CD4-positive, alpha-beta memory T cell (primary cell): Measurements from ENCODE around the gene CYTH1. TPM values are rescaled to one million over a fixed set of nuclear protein-coding genes. Genes with fewer than 3 reads are reported as not detected.

Experiments used
- CTCF ChIA-PET: fragments of 350-600 bp; sonication (Branson Sonifier 250); formaldehyde crosslinking; loops from one replicate; lab custom pipeline; 2021; ENCODE audit warnings: inconsistent platforms; ENCODE audit not compliant: partially characterized antibody; lab: Charles Lee
- POLR2A ChIA-PET: fragments of 350-600 bp; sonication (Branson Sonifier 250); formaldehyde crosslinking; loops from one replicate; lab custom pipeline; 2021; ENCODE audit not compliant: partially characterized antibody; lab: Charles Lee
- DNase-seq, 5 donors: peaks; one replicate each; pipeline versions ENCODE4 v3.0.0 to v3.0.0-alpha.2; 2020 to 2022; ENCODE audit warnings: mixed read lengths in 1 of 5
- H3K27ac ChIP-seq: one replicate; pipeline ENCODE4 v1.7.0; 2013; ENCODE audit warnings: low read depth, low read length
- H3K27me3 ChIP-seq: 2 replicates; pipeline ENCODE4 v1.7.0; 2013; ENCODE audit warnings: mild to moderate bottlenecking, low read length, moderate library complexity; ENCODE audit not compliant: insufficient read depth
- H3K36me3 ChIP-seq: 2 replicates; pipeline ENCODE4 v1.7.0; 2013; ENCODE audit warnings: mild to moderate bottlenecking, low read length, moderate library complexity; ENCODE audit not compliant: insufficient read depth
- H3K4me1 ChIP-seq: 2 replicates; pipeline ENCODE4 v1.7.0; 2013; ENCODE audit warnings: mild to moderate bottlenecking, low read length, moderate library complexity; ENCODE audit not compliant: insufficient read depth
- H3K4me3 ChIP-seq, 2 donors: one replicate each; pipeline ENCODE4 v1.7.0; 2013; ENCODE audit warnings: low read length in 2 of 2, mild to moderate bottlenecking in 1 of 2
- H3K9me3 ChIP-seq, 2 donors: one replicate each; pipeline ENCODE4 v1.7.0; 2013; ENCODE audit warnings: low read length in 2 of 2, control low read depth in 1 of 2; ENCODE audit not compliant: control insufficient read depth in 1 of 2
- H3K27ac Mint-ChIP-seq, 7 donors: one replicate each; pipeline ENCODE4 v1.8.0; 2020 to 2021; ENCODE audit warnings: mixed read lengths in 7 of 7, mild to moderate bottlenecking in 6 of 7, inconsistent platforms in 3 of 7, moderate library complexity in 3 of 7
- H3K27me3 Mint-ChIP-seq, 2 donors: one replicate each; pipeline ENCODE4 v1.8.0; 2020 to 2021; ENCODE audit warnings: mixed read lengths in 2 of 2
- H3K36me3 Mint-ChIP-seq, 2 donors: one replicate each; pipeline ENCODE4 v1.8.0; 2020 to 2021; ENCODE audit warnings: mixed read lengths in 2 of 2, inconsistent platforms in 1 of 2, mild to moderate bottlenecking in 1 of 2
- H3K4me1 Mint-ChIP-seq, 4 donors: one replicate each; pipeline ENCODE4 v1.8.0; 2020 to 2021; ENCODE audit warnings: mixed read lengths in 4 of 4, mild to moderate bottlenecking in 1 of 4
- H3K4me3 Mint-ChIP-seq, 8 donors: one replicate each; pipeline ENCODE4 v1.8.0; 2020 to 2021; ENCODE audit warnings: mixed read lengths in 8 of 8, mild to moderate bottlenecking in 7 of 8, moderate library complexity in 6 of 8, inconsistent platforms in 3 of 8
- H3K9me3 Mint-ChIP-seq, 8 donors: one replicate each; pipeline ENCODE4 v1.8.0; 2020 to 2021; ENCODE audit warnings: mixed read lengths in 8 of 8, mild to moderate bottlenecking in 5 of 8, inconsistent platforms in 3 of 8, moderate library complexity in 1 of 8
- intact Hi-C: fragments of 100-400 bp; cut with micrococcal nuclease; formaldehyde crosslinking; loops from one replicate; pipeline ENCODE4 v1.15.1; 2023
- polyA plus RNA-seq, 2 donors: library from polyadenylated mRNA; unstranded; fragments of 300-500 nt; fragmentation: Illumina TruSeq; gene quantifications; one replicate each; pipeline ENCODE4 v1.2.3, GENCODE V29; 2021
- total RNA-seq, 2 experiments: library from RNA; stranded (reverse); gene quantifications; one replicate each; pipeline ENCODE4 v1.2.3, GENCODE V29; 2021

CYTH1 gene
- total and polyA plus RNA-seq, 4 experiments from 2014 or later = 271 to 390 (median 375) TPM

GRCh38 chr17:78746263-78746948 lies 35.7 kb downstream of the CYTH1 start:
- POLR2A ChIA-PET = interaction anchor here (0.6 to 28.3 kb wide), 6 partner anchors 10 to 43 kb away, joined by 3 to 961 read pairs (median 8); partner anchors contain the start of gene CYTH1
- no peaks in the 10 kb centered on the region for H3K9me3 ChIP-seq
- peak overlapping the region; percentile 73 for H3K27ac ChIP-seq
- peaks cover 0 to 5% (median 0%) of the 10 kb centered on the region in 8 donors for H3K9me3 Mint-ChIP-seq
- CTCF ChIA-PET = interaction anchor here (0.8 to 5.0 kb wide), 13 partner anchors 10 to 72 kb away, joined by 3 to 32 read pairs (median 5); no protein-coding TSS in a partner anchor
- no peak for DNase-seq
- H3K4me1 ChIP-seq = peaks cover 98% of the 10 kb centered on the region
- intact Hi-C loops = no loop called here
- H3K27me3 Mint-ChIP-seq = no peaks in the 10 kb centered on the region
- H3K27me3 ChIP-seq = no peaks in the 10 kb centered on the region
- peaks cover 4% of the 10 kb centered on the region for H3K36me3 ChIP-seq
- peak overlapping the region; percentile 67 to 89 (median 78) for H3K4me3 Mint-ChIP-seq
- H3K4me3 ChIP-seq = no peak overlapping the region
- H3K27ac Mint-ChIP-seq = peak overlapping the region; percentile 88 to 98 (median 94)
- H3K4me1 Mint-ChIP-seq = peaks cover 79 to 99% (median 88%) of the 10 kb centered on the region in 4 donors
- H3K36me3 Mint-ChIP-seq = peaks cover 14 to 52% of the 10 kb centered on the region in 2 donors

DNA sequence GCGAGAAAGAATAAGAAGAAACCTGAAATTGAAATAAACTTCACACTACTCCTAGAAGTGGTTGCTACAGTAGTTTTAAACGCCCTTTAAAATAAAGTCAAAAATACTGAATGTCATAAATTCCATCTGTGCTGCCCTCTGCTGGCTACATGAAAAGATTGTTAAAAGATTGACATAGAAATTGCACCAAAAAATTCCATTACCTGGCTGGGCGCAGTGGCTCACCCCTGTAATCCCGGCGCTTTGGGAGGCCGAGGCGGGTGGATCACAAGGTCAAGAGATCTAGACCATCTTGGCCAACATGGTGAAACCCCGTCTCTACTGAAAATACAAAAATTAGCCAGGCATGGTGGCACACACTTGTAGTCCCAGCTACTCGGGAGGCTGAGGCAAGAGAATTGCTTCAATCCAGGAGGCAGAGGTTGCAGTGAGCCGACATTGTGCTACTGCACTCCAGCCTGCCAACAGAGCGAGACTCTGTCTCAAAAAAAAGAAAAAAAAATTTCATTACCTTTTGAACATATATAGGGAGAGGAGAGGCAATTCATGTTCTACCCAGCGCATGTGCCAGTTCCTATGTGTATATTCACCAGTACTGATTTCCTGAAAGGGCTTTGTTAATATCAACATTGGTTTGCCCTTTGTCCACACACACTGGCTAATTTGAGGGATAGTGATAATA lies 36.5 kb downstream of the CYTH1 start:
- Mint-ChIP-seq H3K36me3 (peaks cover 14 to 54% of the 10 kb centered on the region in 2 donors), H3K4me3 (peak overlapping the region; percentile 67 to 89 (median 78)), H3K9me3 (peaks cover 0 to 5% (median 0%) of the 10 kb centered on the region in 8 donors), H3K27me3 (no peaks in the 10 kb centered on the region), H3K27ac (peak overlapping the region; percentile 88 to 98 (median 94)), H3K4me1 (peaks cover 76 to 98% (median 85%) of the 10 kb centered on the region in 4 donors)
- ChIA-PET POLR2A (interaction anchor here (1.1 to 28.3 kb wide), 5 partner anchors 10 to 37 kb away, joined by 3 to 961 read pairs (median 11); partner anchors contain the start of gene CYTH1), CTCF (interaction anchor here (1.0 to 5.0 kb wide), 4 partner anchors 9 to 21 kb away, joined by 3 to 32 read pairs (median 4); no protein-coding TSS in a partner anchor)
- Histone ChIP-seq H3K9me3 (no peaks in the 10 kb centered on the region), H3K27me3 (no peaks in the 10 kb centered on the region), H3K27ac (peak overlapping the region; percentile 73), H3K4me1 (peaks cover 98% of the 10 kb centered on the region), H3K36me3 (peaks cover 4% of the 10 kb centered on the region), H3K4me3 (peak overlapping the region; percentile 9 to 31)
- intact Hi-C loops = loop anchor here (1.0 kb wide), 3 partner anchors 9 to 248 kb away; no protein-coding TSS in a partner anchor
- DNase-seq = peak in 4 of 5 donors; percentile 56 to 61 (median 60)

DNA sequence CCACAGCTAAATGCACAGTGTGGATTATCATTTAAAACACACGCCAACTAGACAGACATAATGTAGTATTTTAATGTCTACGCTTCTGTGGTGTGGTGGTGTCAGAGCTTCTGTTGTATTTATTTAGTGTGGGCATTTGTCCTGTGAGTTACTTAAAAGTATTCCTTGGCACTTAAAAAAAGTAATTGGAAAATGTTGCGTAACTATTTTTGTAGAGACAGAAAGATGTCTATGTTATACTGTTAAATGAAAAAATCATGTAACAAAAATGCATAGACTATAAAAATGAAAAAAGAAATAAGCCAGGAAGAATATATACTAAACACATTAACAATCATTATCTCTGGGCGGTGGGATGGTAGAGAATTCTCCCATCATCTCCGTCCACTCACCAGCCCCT lies 39.2 kb downstream of the CYTH1 start:
- DNase-seq = no peak
- Mint-ChIP-seq H3K4me1 (peaks cover 82 to 99% (median 90%) of the 10 kb centered on the region in 4 donors), H3K27me3 (no peaks in the 10 kb centered on the region), H3K4me3 (peak overlapping the region in 7 of 8 donors; percentile 37 to 89 (median 59)), H3K27ac (peak overlapping the region in 6 of 7 donors; percentile 67 to 97 (median 90)), H3K9me3 (peaks cover 0 to 2% (median 0%) of the 10 kb centered on the region in 8 donors), H3K36me3 (peaks cover 24 to 54% of the 10 kb centered on the region in 2 donors)
- Histone ChIP-seq H3K27me3 (no peaks in the 10 kb centered on the region), H3K4me3 (no peak overlapping the region), H3K36me3 (peaks cover 4% of the 10 kb centered on the region), H3K4me1 (peaks cover 100% of the 10 kb centered on the region), H3K27ac (peak overlapping the region; percentile 73), H3K9me3 (no peaks in the 10 kb centered on the region)
- intact Hi-C loops = no loop called here
- ChIA-PET CTCF (interaction anchor here (1.5 to 3.5 kb wide), 10 partner anchors 9 to 77 kb away, joined by 3 to 15 read pairs (median 7); no protein-coding TSS in a partner anchor), POLR2A (interaction anchor here (1.1 to 11.2 kb wide), 14 partner anchors 10 to 76 kb away, joined by 3 to 125 read pairs (median 6); no protein-coding TSS in a partner anchor)

DNA sequence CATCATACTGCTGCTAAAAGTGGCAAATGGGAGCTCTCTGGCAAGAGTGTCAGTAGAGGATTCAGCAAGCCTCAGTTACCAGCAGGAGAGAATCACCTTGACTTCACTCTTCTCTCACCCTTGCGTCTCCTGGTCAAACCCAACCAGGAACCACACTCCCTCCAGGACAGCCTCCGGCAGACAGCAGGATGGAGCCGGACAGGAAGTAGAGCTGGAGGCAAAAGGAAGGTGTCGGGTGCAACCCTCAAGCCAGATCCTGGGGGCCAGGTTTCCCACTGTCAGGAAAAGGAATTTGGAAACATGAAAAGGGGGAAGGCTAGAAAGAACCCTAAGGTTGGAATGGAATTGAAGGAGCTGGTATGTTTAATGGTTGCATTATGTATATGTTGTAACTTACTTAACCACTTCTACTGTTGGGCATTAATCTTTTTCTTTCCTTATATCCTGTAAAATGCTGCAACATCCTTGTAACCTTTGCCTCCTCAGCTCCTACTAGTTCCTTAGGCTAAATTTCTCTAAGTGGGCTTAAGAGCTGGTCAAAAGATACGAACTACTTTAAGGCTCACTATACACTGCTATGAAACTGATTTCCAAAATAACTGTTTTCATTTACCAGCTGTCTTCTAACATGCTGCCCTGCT lies 40.3 kb downstream of the CYTH1 start:
- Histone ChIP-seq H3K4me3 (peak overlapping the region in 1 of 2 donors; percentile 2), H3K36me3 (peaks cover 4% of the 10 kb centered on the region), H3K9me3 (no peaks in the 10 kb centered on the region), H3K27ac (peak overlapping the region; percentile 20), H3K27me3 (no peaks in the 10 kb centered on the region), H3K4me1 (peaks cover 100% of the 10 kb centered on the region)
- Mint-ChIP-seq H3K36me3 (peaks cover 24 to 55% of the 10 kb centered on the region in 2 donors), H3K4me3 (peak overlapping the region; percentile 60 to 87 (median 75)), H3K9me3 (peaks cover 0 to 5% (median 0%) of the 10 kb centered on the region in 8 donors), H3K27me3 (no peaks in the 10 kb centered on the region), H3K4me1 (peaks cover 82 to 99% (median 90%) of the 10 kb centered on the region in 4 donors), H3K27ac (peak overlapping the region; percentile 81 to 95 (median 88))
- POLR2A ChIA-PET = interaction anchor here (0.6 to 11.2 kb wide), 16 partner anchors 13 to 77 kb away, joined by 3 to 125 read pairs (median 6); partner anchors contain the start of gene CYTH1
- no peak for DNase-seq
- intact Hi-C loops = no loop called here
- CTCF ChIA-PET = interaction anchor here (1.0 to 3.5 kb wide), 12 partner anchors 8 to 100 kb away, joined by 3 to 15 read pairs (median 6); no protein-coding TSS in a partner anchor

DNA sequence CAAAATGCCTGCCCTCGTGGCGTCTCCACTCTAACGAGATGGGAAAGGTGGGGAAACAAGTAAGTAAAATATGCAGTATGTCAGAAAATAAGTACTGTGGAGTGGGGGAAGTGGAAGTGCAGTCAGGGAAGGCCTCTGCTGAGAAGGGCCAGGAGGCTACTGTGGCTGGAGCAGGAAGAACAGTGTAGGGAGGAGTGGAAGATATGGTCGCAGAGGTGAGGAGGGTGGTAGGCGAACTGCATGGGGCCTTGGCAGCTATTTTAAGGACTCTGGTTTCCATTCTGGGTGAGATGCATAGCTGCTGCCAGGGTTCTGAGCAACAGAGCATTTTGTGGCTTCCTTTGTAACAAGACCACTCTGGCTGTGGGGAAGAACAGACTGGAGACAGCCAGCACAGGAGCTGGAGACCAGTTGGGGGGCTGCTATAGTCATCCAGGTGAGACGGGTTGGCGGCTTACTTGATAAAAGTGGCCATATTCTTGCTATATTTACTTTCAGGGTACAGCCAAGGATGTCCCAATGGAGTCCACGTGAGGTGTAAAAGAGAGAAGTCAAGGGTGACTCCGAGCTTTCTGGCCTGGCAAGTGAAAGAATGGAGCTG lies 42.6 kb downstream of the CYTH1 start:
- H3K4me3 ChIP-seq = no peak overlapping the region
- intact Hi-C loops = loop anchor here (5.0 kb wide), 1 partner anchor 38 kb away; no protein-coding TSS in a partner anchor
- peaks cover 76 to 98% (median 88%) of the 10 kb centered on the region in 4 donors for H3K4me1 Mint-ChIP-seq
- H3K4me3 Mint-ChIP-seq = peak overlapping the region in 7 of 8 donors; percentile 21 to 81 (median 63)
- H3K9me3 Mint-ChIP-seq = peaks cover 0 to 5% (median 0%) of the 10 kb centered on the region in 8 donors
- no peaks in the 10 kb centered on the region for H3K9me3 ChIP-seq
- H3K36me3 Mint-ChIP-seq = peaks cover 24 to 52% of the 10 kb centered on the region in 2 donors
- DNase-seq = no peak
- peaks cover 89% of the 10 kb centered on the region for H3K4me1 ChIP-seq
- no peaks in the 10 kb centered on the region for H3K27me3 ChIP-seq
- H3K27ac Mint-ChIP-seq = peak overlapping the region; percentile 51 to 97 (median 88)
- H3K27me3 Mint-ChIP-seq = no peaks in the 10 kb centered on the region
- H3K27ac ChIP-seq = no peak overlapping the region
- peaks cover 4% of the 10 kb centered on the region for H3K36me3 ChIP-seq
- POLR2A ChIA-PET = interaction anchor here (0.6 to 11.2 kb wide), 12 partner anchors 9 to 99 kb away, joined by 3 to 125 read pairs (median 4); partner anchors contain the start of gene CYTH1
- CTCF ChIA-PET = interaction anchor here (0.9 to 1.6 kb wide), 4 partner anchors 20 to 31 kb away, joined by 3 to 4 read pairs (median 3); no protein-coding TSS in a partner anchor

- DNase-seq = no peak
- intact Hi-C loops = loop anchor here (5.0 kb wide), 1 partner anchor 39 kb away; no protein-coding TSS in a partner anchor
- Mint-ChIP-seq H3K4me3 (peak overlapping the region in 4 of 8 donors; percentile 20 to 98 (median 76)), H3K27ac (peak overlapping the region; percentile 11 to 97 (median 83)), H3K27me3 (no peaks in the 10 kb centered on the region), H3K4me1 (peaks cover 70 to 95% (median 84%) of the 10 kb centered on the region in 4 donors), H3K36me3 (peaks cover 20 to 46% of the 10 kb centered on the region in 2 donors), H3K9me3 (peaks cover 0 to 8% (median 0%) of the 10 kb centered on the region in 8 donors)
- peaks cover 89% of the 10 kb centered on the region for H3K4me1 ChIP-seq
- H3K27ac ChIP-seq = peak overlapping the region; percentile 16
- POLR2A ChIA-PET = interaction anchor here (0.7 to 11.2 kb wide), 7 partner anchors 8 to 44 kb away, joined by 3 to 125 read pairs (median 15); partner anchors contain the start of gene CYTH1
- no peaks in the 10 kb centered on the region for H3K27me3 ChIP-seq
- no peaks in the 10 kb centered on the region for H3K9me3 ChIP-seq
- peaks cover 4% of the 10 kb centered on the region for H3K36me3 ChIP-seq
- CTCF ChIA-PET = interaction anchor here (1.1 kb wide), 1 partner anchor 31 kb away, joined by 3 read pairs; no protein-coding TSS in a partner anchor
- no peak overlapping the region for H3K4me3 ChIP-seq
Observed at GRCh38 chr17:78738698-78739097, 43.4 kb downstream of the CYTH1 start.
